Measurements from ENCODE around the gene RAB3B.

Gene RAB3B

DNA sequence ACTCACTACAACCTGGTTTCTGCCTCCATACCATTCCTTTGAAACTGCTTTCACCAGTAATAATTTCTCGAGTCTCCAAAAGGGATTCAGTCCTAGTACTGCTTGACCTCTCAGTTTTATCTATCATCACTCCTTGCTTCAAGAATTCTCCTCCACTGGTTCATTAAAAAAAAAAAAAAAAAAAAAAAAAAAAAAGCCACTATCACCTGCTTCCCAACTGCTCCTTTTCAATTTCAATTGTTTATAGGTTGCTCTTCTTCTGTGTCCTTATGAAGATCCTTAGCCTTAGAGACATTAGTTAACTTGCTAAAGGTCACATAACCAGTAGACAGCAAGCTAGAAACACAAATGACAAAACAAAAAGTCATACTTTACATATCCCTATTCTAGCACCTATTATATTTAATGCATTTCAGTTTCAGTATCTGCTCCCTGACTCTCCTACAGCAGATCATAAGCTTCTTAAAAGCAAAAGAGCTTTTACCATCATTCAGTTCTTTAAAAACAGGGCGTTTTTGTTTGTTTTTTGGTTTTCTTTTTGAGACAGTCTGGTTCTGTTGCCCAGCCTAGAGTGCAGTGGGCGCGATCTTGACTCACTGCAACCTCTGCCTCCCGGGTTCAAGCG lies 119.0 kb downstream of the RAB3B start:
- no peak for DNase-seq (ENCODE audit: low read depth)

DNA sequence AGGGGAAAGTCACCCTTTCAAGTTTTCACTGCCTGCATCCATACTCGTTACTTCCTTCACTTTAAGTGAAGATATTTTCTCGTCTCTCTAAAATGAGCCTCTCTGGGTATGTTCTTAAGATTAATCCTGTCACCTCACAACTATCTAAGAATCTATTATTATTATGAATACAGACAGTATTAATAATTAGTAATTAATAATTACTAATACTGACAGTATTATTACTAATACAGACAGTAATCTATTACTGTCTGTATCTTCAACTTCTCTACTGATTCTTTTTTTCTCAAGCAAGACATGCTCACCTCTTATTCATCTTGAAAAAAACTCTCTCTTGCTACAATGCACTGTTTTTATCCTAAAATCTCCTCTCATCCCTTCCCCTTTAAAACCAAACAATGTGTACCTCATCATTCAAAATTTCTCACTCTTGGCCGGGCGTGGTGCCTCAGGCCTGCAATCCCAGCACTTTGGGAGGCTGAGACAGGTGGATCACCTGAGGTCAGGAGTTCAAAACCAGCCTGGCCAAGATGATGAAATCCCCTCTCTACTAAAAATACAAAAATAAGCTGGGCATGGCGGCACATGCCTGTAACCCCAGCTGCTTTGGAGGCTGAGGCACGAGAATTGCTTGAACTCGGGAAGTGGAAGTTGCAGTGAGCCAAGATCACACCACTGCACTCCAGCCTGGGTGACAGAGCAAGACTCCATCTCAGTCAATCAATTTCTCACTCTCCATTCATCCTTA lies 119.7 kb downstream of the RAB3B start:
- DNase-seq (ENCODE audit: low read depth): no peak

GRCh38 chr1:51867479-51868232 lies 122.8 kb downstream of the RAB3B start:
- no peak for DNase-seq (ENCODE audit: low read depth)

DNA sequence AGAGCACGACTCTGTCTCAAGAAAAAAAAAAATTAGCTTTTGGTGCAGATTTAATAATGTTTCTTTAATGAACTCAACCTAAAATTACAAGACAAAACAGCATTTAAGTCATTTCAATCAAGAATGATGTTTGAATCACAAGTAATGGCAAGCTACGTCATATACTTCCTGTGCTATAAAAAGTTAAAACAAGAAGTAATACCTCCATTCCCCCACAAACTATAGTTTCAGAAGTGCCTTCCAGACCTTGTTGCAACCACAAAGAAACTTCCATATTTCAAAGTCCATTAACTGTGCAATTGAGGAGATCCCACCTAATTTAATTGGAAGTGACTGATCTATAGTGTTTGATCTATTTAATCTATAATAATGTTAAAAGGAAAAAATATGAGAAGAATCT lies 127.1 kb downstream of the RAB3B start:
- no peak for DNase-seq (ENCODE audit: low read depth)

DNA sequence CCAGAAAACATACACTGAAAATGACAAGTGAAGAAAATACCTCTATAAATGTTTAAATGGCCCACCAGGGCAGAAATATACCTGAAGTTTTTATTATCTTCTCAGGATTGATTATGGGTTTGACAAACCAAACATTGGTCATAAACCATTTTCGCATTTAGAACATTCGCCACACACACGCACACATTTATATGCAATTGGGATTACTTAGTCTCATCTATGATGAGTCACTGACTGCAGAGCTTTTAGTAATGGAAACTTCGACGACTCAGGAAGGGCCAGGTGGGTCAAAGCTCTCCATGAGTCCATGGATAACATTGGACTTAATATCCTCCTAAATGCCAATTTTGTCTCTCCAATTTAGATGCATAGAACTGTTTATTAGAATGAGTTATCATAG lies 128.8 kb downstream of the RAB3B start:
- DNase-seq (ENCODE audit: low read depth): no peak

- no peak for DNase-seq (ENCODE audit: low read depth)
These were observed 130.8 kb downstream of the RAB3B start for GRCh38 chr1:51859735-51860134.

GRCh38 chr1:51859333-51859732 lies 131.2 kb downstream of the RAB3B start:
- no peak for DNase-seq (ENCODE audit: low read depth)

GRCh38 chr1:51858892-51859291 lies 131.6 kb downstream of the RAB3B start:
- no peak for DNase-seq (ENCODE audit: low read depth)

All from activated T-cell treated with anti-CD3 and anti-CD28 coated beads for 1 hour (primary cell).